IMR-90 (cell line): ENCODE measurements around the gene EEIG2. TPM values are rescaled to one million over a fixed set of nuclear protein-coding genes. Genes with fewer than 3 reads are reported as not detected.

Experiments used
- ATAC-seq: fragments of 200-7000 bp; cut with Tn5 transposase; 2 replicates; pipeline ENCODE4 v1.9.1; 2020; ENCODE audit warnings: low read depth, mild to moderate bottlenecking, moderate library complexity
- BruUV-seq: library from RNA; stranded (reverse); fragments of 400-500 nt; replicated peaks from 2 replicates; lab custom pipeline; 2021; lab: Mats Ljungman, UMichigan
- CTCF ChIA-PET: fragments of 300-600 bp; formaldehyde crosslinking; extraction: SDS; loops from one replicate; lab custom pipeline; 2021; ENCODE audit warnings: antibody characterized with exemption; lab: Yijun Ruan, JAX
- POLR2A ChIA-PET: fragments of 300-600 bp; sonication (Branson Sonifier 250); formaldehyde crosslinking; loops from one replicate; lab custom pipeline; 2022; ENCODE audit warnings: antibody characterized with exemption; ENCODE audit not compliant: unreplicated experiment; lab: Charles Lee
- DNase-seq: peaks from one replicate; pipeline ENCODE4 v3.0.0; 2013
- H2AFZ ChIP-seq: replicated peaks from 2 replicates; pipeline ENCODE3; 2013; ENCODE audit warnings: low read length, mild to moderate bottlenecking; ENCODE audit not compliant: poor library complexity
- H2AK5ac ChIP-seq: 2 replicates; pipeline ENCODE4 v1.6.1; 2013; ENCODE audit warnings: low read depth, low read length, inconsistent platforms
- H2AK9ac ChIP-seq: replicated peaks from 2 replicates; pipeline ENCODE3; 2013; ENCODE audit warnings: mild to moderate bottlenecking, low read depth, low read length, moderate library complexity; ENCODE audit not compliant: poor library complexity
- H2BK120ac ChIP-seq: 2 replicates; pipeline ENCODE4 v1.6.1; 2013; ENCODE audit warnings: low read depth, low read length, inconsistent platforms
- H2BK15ac ChIP-seq: 3 replicates; pipeline ENCODE4 v1.6.1; 2013; ENCODE audit warnings: low read depth, low read length, inconsistent platforms
- H2BK20ac ChIP-seq: 2 replicates; pipeline ENCODE4 v1.6.1; 2013; ENCODE audit warnings: low read depth, mild to moderate bottlenecking, inconsistent platforms, low read length, moderate library complexity
- H2BK5ac ChIP-seq: 2 replicates; pipeline ENCODE4 v1.6.1; 2013; ENCODE audit warnings: mild to moderate bottlenecking, low read depth, low read length, inconsistent platforms; ENCODE audit not compliant: poor library complexity, severe bottlenecking
- H3K14ac ChIP-seq: replicated peaks from 2 replicates; pipeline ENCODE4 v1.6.1; 2013; ENCODE audit warnings: low read depth, low read length, inconsistent platforms
- H3K18ac ChIP-seq: 2 replicates; pipeline ENCODE4 v1.6.1; 2013; ENCODE audit warnings: low read depth, low read length, control low read depth
- H3K23ac ChIP-seq: 2 replicates; pipeline ENCODE4 v1.6.1; 2013; ENCODE audit warnings: low read depth, low read length, inconsistent platforms
- H3K27ac ChIP-seq: 2 replicates; pipeline ENCODE4 v1.5.1; 2013; ENCODE audit warnings: mild to moderate bottlenecking, control low read depth, low read length; ENCODE audit not compliant: insufficient read depth
- H3K27me3 ChIP-seq: 2 replicates; pipeline ENCODE4 v1.6.1; 2013; ENCODE audit warnings: low read length; ENCODE audit not compliant: control insufficient read depth, insufficient read depth
- H3K36me3 ChIP-seq: 2 replicates; pipeline ENCODE4 v1.6.1; 2013; ENCODE audit warnings: low read length, mixed read lengths; ENCODE audit not compliant: control insufficient read depth, insufficient read depth
- H3K4ac ChIP-seq: 2 replicates; pipeline ENCODE4 v1.6.1; 2013; ENCODE audit warnings: low read depth, low read length, inconsistent platforms
- H3K4me1 ChIP-seq: 2 replicates; pipeline ENCODE4 v1.6.1; 2013; ENCODE audit warnings: low read length, mixed read lengths; ENCODE audit not compliant: control insufficient read depth, insufficient read depth
- H3K4me2 ChIP-seq: 2 replicates; pipeline ENCODE4 v1.6.1; 2013; ENCODE audit warnings: low read depth, mild to moderate bottlenecking, control low read depth, low read length, moderate library complexity
- H3K4me3 ChIP-seq: 2 replicates; pipeline ENCODE4 v1.5.1; 2013; ENCODE audit warnings: low read depth, mild to moderate bottlenecking, control low read depth, low read length, moderate library complexity; ENCODE audit not compliant: insufficient read depth
- H3K56ac ChIP-seq: 2 replicates; pipeline ENCODE4 v1.6.1; 2013; ENCODE audit warnings: low read length, inconsistent platforms; ENCODE audit not compliant: insufficient read depth; ENCODE audit errors: extremely low read depth
- H3K79me1 ChIP-seq, 2 experiments: 2 replicates each; pipeline ENCODE4 v1.6.1; 2013; ENCODE audit warnings: low read length in 2 of 2, inconsistent platforms in 1 of 2, low read depth in 1 of 2
- H3K9ac ChIP-seq: 2 replicates; pipeline ENCODE4 v1.6.1; 2013; ENCODE audit warnings: low read depth, low read length, control low read depth
- H3K9me1 ChIP-seq: 2 replicates; pipeline ENCODE4 v1.6.1; 2013; ENCODE audit warnings: low read length, inconsistent platforms; ENCODE audit not compliant: insufficient read depth
- H3K9me3 ChIP-seq: 2 replicates; pipeline ENCODE4 v1.6.1; 2013; ENCODE audit warnings: low read length; ENCODE audit not compliant: control insufficient read depth, insufficient read depth
- H4K20me1 ChIP-seq: 2 replicates; pipeline ENCODE4 v1.6.1; 2013; ENCODE audit warnings: low read length, inconsistent platforms; ENCODE audit not compliant: insufficient read depth
- H4K5ac ChIP-seq: 2 replicates; pipeline ENCODE4 v1.6.1; 2013; ENCODE audit warnings: mild to moderate bottlenecking, low read depth, low read length, control low read depth
- H4K8ac ChIP-seq, 2 experiments: 2 replicates each; pipeline ENCODE4 v1.6.1; 2013; ENCODE audit warnings: low read depth in 2 of 2, low read length in 2 of 2, control low read depth in 1 of 2, inconsistent platforms in 1 of 2
- H4K91ac ChIP-seq: 2 replicates; pipeline ENCODE4 v1.6.1; 2013; ENCODE audit warnings: low read depth, low read length, inconsistent platforms; ENCODE audit not compliant: insufficient read depth
- BHLHE40 ChIP-seq: fragments of 150-350 bp; IDR thresholded peaks from 2 replicates; pipeline ENCODE4 v1.6.1; 2016; ENCODE audit warnings: mild to moderate bottlenecking, low read depth, low read length
- CEBPB ChIP-seq: IDR thresholded peaks from 2 replicates; pipeline ENCODE4 v1.6.1; 2012; ENCODE audit warnings: low read depth, low read length, improper control_type of control experiment
- CHD1 ChIP-seq: IDR thresholded peaks from 2 replicates; pipeline ENCODE4 v1.6.1; 2012; ENCODE audit warnings: low read depth, low read length, improper control_type of control experiment
- FOS ChIP-seq: fragments of 150-350 bp; IDR thresholded peaks from 2 replicates; pipeline ENCODE4 v1.6.1; 2016; ENCODE audit warnings: low read depth, low read length
- MAFK ChIP-seq: IDR thresholded peaks from 2 replicates; pipeline ENCODE4 v1.6.1; 2012; ENCODE audit warnings: low read depth, low read length, improper control_type of control experiment
- MXI1 ChIP-seq: IDR thresholded peaks from 2 replicates; pipeline ENCODE4 v1.6.1; 2012; ENCODE audit warnings: low read depth, mild to moderate bottlenecking, low read length, moderate library complexity, borderline replicate concordance
- NFE2L2 ChIP-seq: fragments of 150-350 bp; IDR thresholded peaks from 2 replicates; pipeline ENCODE4 v1.6.1; 2016; ENCODE audit warnings: low read depth, mild to moderate bottlenecking, low read length
- POLR2A ChIP-seq: IDR thresholded peaks from 2 replicates; pipeline ENCODE4 v1.6.1; 2012; ENCODE audit warnings: mild to moderate bottlenecking, low read depth, low read length
- RCOR1 ChIP-seq: IDR thresholded peaks from 2 replicates; pipeline ENCODE4 v1.6.1; 2012; ENCODE audit warnings: mild to moderate bottlenecking, low read length, improper control_type of control experiment; ENCODE audit not compliant: insufficient replicate concordance
- RFX5 ChIP-seq: IDR thresholded peaks from 2 replicates; pipeline ENCODE4 v1.8.0; 2012; ENCODE audit warnings: low read depth, mild to moderate bottlenecking, low read length, moderate library complexity
- SMC3 ChIP-seq: fragments of 150-350 bp; IDR thresholded peaks from 2 replicates; pipeline ENCODE4 v1.6.1; 2016; ENCODE audit warnings: low read depth, mild to moderate bottlenecking, antibody characterized with exemption, low read length, moderate library complexity
- WGBS, 2 experiments: methylation state at CpG; one replicate each; pipeline versions ENCODE4 v1.1.5 to v1.1.7; 2013; ENCODE audit warnings: missing lambda C conversion rate in 2 of 2; ENCODE audit not compliant: insufficient read length in 1 of 2; ENCODE audit errors: extremely low coverage in 2 of 2; 5-methylcytosine and 5-hydroxymethylcytosine counted together
- dilution Hi-C: fragments of 300-500 bp; cut with HindIII; formaldehyde crosslinking; loops from one replicate; pipeline ENCODE4 v1.14.3; 2018; ENCODE audit warnings: low sequenced_read_pairs; ENCODE audit not compliant: unreplicated experiment
- in situ Hi-C: fragments of 300-500 bp; cut with MboI; formaldehyde crosslinking; loops from 3 replicates; pipeline ENCODE4 v1.14.3; 2019; ENCODE audit warnings: low sequenced_read_pairs, inconsistent platforms, mixed read lengths
- intact Hi-C: fragments of 100-400 bp; cut with micrococcal nuclease; formaldehyde crosslinking; loops from 2 replicates; pipeline ENCODE4 v1.10.0; 2022
- polyA plus RNA-seq, 3 experiments: library from polyadenylated mRNA; depleted of rRNA; stranded (reverse); fragments of >200 nt; gene quantifications; 2 replicates each; pipeline ENCODE4 v1.2.3, GENCODE V29; 2012; ENCODE audit warnings: low replicate concordance in 1 of 3
- total RNA-seq: library from RNA; depleted of rRNA; stranded (reverse); fragments of >200 nt; gene quantifications from 2 replicates; pipeline ENCODE4 v1.2.3, GENCODE V29; 2012
- TF ChIP-seq, protein P1 (sequence below): fragments of 150-350 bp; IDR thresholded peaks from 2 replicates; pipeline ENCODE4 v1.6.1; 2016; ENCODE audit warnings: low read depth, mild to moderate bottlenecking, low read length, moderate library complexity, borderline replicate concordance
- TF ChIP-seq, protein P2 (sequence below): fragments of 150-350 bp; IDR thresholded peaks from 2 replicates; pipeline ENCODE4 v1.6.1; 2017; ENCODE audit warnings: mild to moderate bottlenecking, antibody characterized with exemption, low read length, low read depth

Gene EEIG2
- total and polyA plus RNA-seq, 2 of the 4 experiments (the other 2 are of a cell fraction): 1.7 to 4.8 TPM

DNA sequence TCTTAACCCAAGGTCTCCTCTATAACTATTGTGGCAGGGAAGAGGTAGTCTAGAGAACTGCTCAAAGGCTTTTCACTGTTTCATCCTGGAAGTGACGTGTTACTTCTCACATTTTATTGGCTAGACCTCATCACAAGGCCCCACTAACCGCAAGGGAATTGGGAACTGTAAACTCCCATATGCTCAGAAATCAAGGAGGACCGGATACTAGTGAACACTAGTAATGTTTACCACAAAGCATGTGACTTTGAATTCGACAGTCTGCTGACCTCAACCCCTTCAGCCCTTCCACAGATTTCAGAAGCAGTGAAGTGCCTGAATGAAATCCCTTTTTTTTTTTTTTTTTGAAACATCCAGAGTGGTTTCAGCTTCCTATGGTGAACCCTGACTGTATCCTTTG, 3.4 kb upstream of the EEIG2 start:
- Histone ChIP-seq H3K79me1 (peaks cover under 1 to 9% of the 10 kb centered on the region in 2 experiments; a peak in 3 of 4 replicates), H3K9me1 (peaks cover 2% of the 10 kb centered on the region; the same call in 1 of the 2 replicates), H3K4me1 (no peaks in the 10 kb centered on the region; the same call in 1 of the 2 replicates), H3K4me3 (no peak overlapping the region), H3K27me3 (peaks cover 3% of the 10 kb centered on the region), H2BK5ac (no peak overlapping the region), H3K4me2 (no peak overlapping the region), H2BK20ac (no peak overlapping the region), H4K8ac (no peak overlapping the region), H3K23ac (no peak overlapping the region), H2AFZ (no peak overlapping the region), H4K5ac (no peak overlapping the region), H3K9me3 (no peaks in the 10 kb centered on the region), H3K9ac (no peak overlapping the region), H2AK9ac (no peak overlapping the region), H3K27ac (no peak overlapping the region), H3K36me3 (no peaks in the 10 kb centered on the region), H2AK5ac (no peak overlapping the region), H3K4ac (no peak overlapping the region), H3K56ac (no peak overlapping the region), H3K14ac (no peak overlapping the region), H4K20me1 (no peaks in the 10 kb centered on the region), H4K91ac (no peak overlapping the region), H2BK120ac (no peak overlapping the region), H3K18ac (no peak overlapping the region), H2BK15ac (no peak overlapping the region)
- no peak for ATAC-seq
- no CpG with 5 or more reads among the region's 4 CpGs for WGBS, 2 experiments
- CTCF ChIA-PET: interaction anchor here (0.6 kb wide), 1 partner anchor 388 kb away, joined by 3 read pairs; no protein-coding TSS in a partner anchor
- no TSS peak for BruUV-seq
- in situ Hi-C loops: no loop called here
- DNase-seq: no peak
- POLR2A ChIA-PET: no interaction called here
- intact Hi-C loops: loop anchor here (5.0 kb wide), 1 partner anchor 41 kb away; no protein-coding TSS in a partner anchor
- no peak for TF ChIP-seq POLR2A
- no peak for TF ChIP-seq BHLHE40
- TF ChIP-seq MXI1: no peak
- TF ChIP-seq, protein P1, sequence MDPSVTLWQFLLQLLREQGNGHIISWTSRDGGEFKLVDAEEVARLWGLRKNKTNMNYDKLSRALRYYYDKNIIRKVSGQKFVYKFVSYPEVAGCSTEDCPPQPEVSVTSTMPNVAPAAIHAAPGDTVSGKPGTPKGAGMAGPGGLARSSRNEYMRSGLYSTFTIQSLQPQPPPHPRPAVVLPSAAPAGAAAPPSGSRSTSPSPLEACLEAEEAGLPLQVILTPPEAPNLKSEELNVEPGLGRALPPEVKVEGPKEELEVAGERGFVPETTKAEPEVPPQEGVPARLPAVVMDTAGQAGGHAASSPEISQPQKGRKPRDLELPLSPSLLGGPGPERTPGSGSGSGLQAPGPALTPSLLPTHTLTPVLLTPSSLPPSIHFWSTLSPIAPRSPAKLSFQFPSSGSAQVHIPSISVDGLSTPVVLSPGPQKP: no peak
- TF ChIP-seq FOS: no peak
- TF ChIP-seq RFX5: no peak
- no peak for TF ChIP-seq MAFK
- no peak for TF ChIP-seq CHD1
- TF ChIP-seq NFE2L2: no peak
- TF ChIP-seq CEBPB: no peak
- no peak for TF ChIP-seq SMC3
- no peak for TF ChIP-seq RCOR1
- TF ChIP-seq, protein P2, sequence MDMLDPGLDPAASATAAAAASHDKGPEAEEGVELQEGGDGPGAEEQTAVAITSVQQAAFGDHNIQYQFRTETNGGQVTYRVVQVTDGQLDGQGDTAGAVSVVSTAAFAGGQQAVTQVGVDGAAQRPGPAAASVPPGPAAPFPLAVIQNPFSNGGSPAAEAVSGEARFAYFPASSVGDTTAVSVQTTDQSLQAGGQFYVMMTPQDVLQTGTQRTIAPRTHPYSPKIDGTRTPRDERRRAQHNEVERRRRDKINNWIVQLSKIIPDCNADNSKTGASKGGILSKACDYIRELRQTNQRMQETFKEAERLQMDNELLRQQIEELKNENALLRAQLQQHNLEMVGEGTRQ: no peak
- dilution Hi-C loops: no loop called here
